ENCODE measurements around the gene MTPN.

The MTPN gene

GRCh38 chr7:135889823-135890222, 87.3 kb downstream of the MTPN start:
- no peak overlapping the region for H3K4me3 ChIP-seq (ENCODE audit: low read depth, low read length)
- TF ChIP-seq MYC (IDR thresholded peaks at IDR 0.05; ENCODE audit: low read depth, low read length), result no peak
- TF ChIP-seq, protein P1, sequence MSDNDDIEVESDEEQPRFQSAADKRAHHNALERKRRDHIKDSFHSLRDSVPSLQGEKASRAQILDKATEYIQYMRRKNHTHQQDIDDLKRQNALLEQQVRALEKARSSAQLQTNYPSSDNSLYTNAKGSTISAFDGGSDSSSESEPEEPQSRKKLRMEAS (IDR thresholded peaks at IDR 0.05; ENCODE audit: low read depth, low read length), result no peak
- no peak for TF ChIP-seq POLR2A (IDR thresholded peaks at IDR 0.05; ENCODE audit: extremely low read depth, insufficient read length)
- TF ChIP-seq, protein P2, sequence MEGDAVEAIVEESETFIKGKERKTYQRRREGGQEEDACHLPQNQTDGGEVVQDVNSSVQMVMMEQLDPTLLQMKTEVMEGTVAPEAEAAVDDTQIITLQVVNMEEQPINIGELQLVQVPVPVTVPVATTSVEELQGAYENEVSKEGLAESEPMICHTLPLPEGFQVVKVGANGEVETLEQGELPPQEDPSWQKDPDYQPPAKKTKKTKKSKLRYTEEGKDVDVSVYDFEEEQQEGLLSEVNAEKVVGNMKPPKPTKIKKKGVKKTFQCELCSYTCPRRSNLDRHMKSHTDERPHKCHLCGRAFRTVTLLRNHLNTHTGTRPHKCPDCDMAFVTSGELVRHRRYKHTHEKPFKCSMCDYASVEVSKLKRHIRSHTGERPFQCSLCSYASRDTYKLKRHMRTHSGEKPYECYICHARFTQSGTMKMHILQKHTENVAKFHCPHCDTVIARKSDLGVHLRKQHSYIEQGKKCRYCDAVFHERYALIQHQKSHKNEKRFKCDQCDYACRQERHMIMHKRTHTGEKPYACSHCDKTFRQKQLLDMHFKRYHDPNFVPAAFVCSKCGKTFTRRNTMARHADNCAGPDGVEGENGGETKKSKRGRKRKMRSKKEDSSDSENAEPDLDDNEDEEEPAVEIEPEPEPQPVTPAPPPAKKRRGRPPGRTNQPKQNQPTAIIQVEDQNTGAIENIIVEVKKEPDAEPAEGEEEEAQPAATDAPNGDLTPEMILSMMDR (IDR thresholded peaks at IDR 0.05; ENCODE audit: low read depth, low read length), result no peak
- DNase-seq (ENCODE audit: low read depth), result no peak

DNA sequence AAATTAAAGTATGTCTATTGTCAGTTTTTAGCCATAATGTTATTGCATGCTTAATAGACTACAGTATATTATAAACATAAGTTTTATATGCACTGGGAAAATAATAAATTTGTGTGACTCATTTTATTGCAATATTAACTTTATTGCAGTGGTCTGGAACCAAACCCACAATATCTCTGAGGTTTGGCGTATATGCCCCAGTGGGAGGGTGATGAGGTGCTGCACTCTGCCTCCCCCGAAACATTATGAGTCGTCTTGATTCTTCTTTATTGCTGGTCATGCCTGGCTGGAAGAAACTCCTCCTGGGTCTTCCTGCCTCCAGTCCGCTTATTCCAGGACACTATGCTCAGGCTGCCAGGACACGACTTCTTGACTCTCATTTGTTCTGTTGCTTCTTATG, 88.4 kb downstream of the MTPN start:
- H3K4me3 ChIP-seq (ENCODE audit: low read depth, low read length), result no peak overlapping the region
- TF ChIP-seq, protein P1 (IDR thresholded peaks at IDR 0.05; ENCODE audit: low read depth, low read length), result no peak
- TF ChIP-seq, protein P2 (IDR thresholded peaks at IDR 0.05; ENCODE audit: low read depth, low read length), result no peak
- no peak for TF ChIP-seq MYC (IDR thresholded peaks at IDR 0.05; ENCODE audit: low read depth, low read length)
- no peak for DNase-seq (ENCODE audit: low read depth)

DNA sequence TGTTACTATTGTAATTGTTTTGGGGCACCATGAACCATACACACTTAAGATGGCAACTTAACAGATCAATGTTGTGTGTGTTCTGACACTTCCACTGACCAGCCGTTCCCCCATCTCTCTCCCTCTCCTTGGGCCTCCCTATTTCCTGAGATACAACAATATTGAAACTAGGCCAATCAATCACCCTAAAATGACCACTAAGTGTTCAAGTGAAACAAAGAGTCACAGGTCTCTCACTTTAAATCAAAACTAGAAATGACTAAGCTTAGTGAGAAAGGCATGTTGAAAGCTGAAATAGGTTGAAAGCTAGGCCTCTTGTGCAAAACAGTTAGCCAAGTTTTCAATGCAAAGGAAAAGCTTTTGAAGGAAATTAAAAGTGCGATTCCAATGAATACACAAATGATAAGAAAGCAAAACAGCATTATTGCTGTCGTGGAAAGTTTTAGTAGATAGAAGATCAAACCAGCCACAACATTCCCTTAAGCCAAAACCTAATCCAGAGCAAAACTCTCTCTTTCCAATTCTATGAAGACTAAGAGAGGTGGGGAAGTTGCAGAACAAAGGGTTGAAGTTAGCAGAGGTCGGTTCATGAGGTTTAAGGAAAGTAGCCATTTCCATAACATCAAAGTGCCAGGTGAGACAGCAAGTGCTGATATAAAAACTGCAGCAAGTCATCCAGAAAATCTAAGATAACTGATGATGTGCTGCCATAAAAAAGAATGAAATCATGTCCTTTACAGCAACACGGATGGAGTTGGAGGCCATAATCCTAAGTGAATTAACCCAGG, 90.6 kb downstream of the MTPN start:
- H3K4me3 ChIP-seq (ENCODE audit: low read depth, low read length), result no peak overlapping the region
- DNase-seq (ENCODE audit: low read depth), result no peak
- TF ChIP-seq, protein P2 (IDR thresholded peaks at IDR 0.05; ENCODE audit: low read depth, low read length), result no peak
- TF ChIP-seq, protein P1 (IDR thresholded peaks at IDR 0.05; ENCODE audit: low read depth, low read length), result no peak
- TF ChIP-seq MYC (IDR thresholded peaks at IDR 0.05; ENCODE audit: low read depth, low read length) (no peak), POLR2A (IDR thresholded peaks at IDR 0.05; ENCODE audit: extremely low read depth, insufficient read length) (no peak)

DNA sequence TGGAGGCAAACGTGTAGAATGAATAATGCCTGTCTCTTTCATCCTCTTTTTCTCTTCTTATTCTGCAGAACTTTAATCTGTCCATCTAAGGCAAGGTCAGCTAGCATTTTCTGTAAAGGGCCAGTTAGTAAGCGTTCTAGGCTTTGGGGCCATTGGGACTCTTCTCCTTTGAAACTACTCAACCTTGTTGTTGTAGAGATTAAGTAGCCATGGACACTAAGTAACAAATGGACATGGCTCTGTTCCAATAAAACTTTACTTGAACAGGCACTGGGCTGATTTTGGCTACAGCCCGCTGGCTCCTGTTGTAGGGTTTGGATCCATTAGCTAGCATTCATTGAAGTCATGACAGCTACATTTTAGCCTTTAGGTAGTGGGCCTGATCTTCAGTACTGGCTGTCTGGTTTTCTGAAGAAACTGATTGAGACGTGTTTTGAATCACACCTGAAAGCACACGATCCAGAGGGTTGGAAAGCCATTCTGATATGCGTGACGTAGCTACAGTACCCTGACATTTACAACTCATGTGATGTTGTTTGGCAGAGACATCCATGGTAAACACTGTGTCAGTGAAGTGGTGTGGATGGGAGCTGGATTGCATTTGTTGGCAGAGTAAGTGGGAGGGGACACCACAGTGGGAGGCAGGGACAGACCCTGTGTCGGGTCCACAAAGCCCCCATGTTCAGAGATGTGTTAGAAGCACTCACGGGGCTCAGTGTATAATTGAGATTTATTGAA, 92.5 kb downstream of the MTPN start:
- H3K4me3 ChIP-seq (ENCODE audit: low read depth, low read length), result no peak overlapping the region
- no peak for DNase-seq (ENCODE audit: low read depth)
- TF ChIP-seq, protein P2 (IDR thresholded peaks at IDR 0.05; ENCODE audit: low read depth, low read length), result no peak
- TF ChIP-seq POLR2A (IDR thresholded peaks at IDR 0.05; ENCODE audit: extremely low read depth, insufficient read length) (no peak), MYC (IDR thresholded peaks at IDR 0.05; ENCODE audit: low read depth, low read length) (no peak)
- TF ChIP-seq, protein P1 (IDR thresholded peaks at IDR 0.05; ENCODE audit: low read depth, low read length), result no peak

DNA sequence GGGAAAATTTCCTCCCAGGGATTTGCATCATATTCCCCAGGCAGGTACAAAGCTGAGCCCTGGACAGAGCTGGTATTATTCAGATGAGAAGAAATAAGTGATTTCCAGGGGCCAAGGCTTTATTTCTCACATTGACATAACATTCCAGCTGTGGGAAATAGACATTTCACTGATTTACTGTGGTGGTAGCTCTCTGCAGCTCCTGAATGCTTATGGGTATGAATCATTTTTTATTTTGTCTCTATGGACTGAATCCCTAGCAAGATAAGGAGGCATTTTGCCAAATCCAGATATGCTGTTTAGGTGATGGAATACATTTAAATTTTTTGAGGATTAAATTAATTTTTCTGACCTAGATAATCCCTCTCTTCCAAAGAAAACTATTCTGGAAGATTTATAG, 97.9 kb downstream of the MTPN start:
- DNase-seq (ENCODE audit: low read depth), result no peak

More for the DNA sequence above, 97.9 kb downstream of the MTPN start:
- H3K4me3 ChIP-seq (ENCODE audit: low read depth, low read length), result no peak overlapping the region
- no peak for TF ChIP-seq MYC (IDR thresholded peaks at IDR 0.05; ENCODE audit: low read depth, low read length)
- TF ChIP-seq, protein P2 (IDR thresholded peaks at IDR 0.05; ENCODE audit: low read depth, low read length), result no peak
